ENCODE results near the gene DGKG. TPM values are rescaled to one million over a fixed set of nuclear protein-coding genes. Genes with fewer than 3 reads are reported as not detected.

The DGKG gene
- total RNA-seq, 2 experiments from 2014 or later = not detected

DNA sequence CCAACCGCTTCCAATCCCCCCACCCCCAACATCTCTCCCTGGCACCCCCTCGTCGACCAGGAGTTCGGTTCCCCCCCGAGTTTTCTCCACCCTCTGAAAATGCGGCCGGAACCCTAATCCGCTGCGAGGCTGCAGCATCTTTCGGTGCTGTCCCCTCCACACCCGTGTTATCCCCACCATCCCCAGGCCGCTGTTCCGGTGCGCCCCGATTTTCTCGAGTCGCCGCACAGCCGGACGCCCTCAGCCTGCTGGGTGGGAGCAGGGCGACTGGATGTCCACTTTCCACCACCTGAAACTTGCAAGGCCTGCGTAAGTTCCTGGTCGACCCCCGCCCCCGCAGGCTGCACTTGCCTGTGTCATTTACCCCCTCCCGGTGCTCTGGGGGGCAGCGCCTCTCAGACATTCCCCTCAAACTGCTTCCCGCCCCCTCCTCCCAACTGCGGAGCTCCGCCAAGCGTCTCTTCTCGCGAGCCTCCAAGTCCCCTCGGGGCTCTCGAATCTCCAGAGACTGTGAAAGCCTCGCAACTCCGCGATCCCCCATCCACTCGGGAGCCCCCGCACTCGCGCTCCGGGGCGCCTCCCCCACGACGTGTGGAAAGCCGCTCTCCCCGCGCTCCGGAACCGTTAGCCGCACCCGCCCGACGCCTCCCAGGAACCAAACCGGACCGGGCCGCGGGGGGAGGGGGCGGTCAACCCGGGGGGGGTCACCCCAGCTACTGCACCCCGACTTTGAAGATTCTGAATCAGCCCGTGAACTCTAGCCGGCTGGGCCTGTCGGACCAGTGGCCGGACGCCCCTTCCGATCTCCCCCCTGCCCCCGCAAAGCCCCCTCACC lies 253.7 kb downstream of the DGKG start:
- DNase-seq = peak in 7 of 14 experiments; percentile 2 to 41 (median 9)
- Mint-ChIP-seq H3K27me3 (peaks cover 88% of the 10 kb centered on the region), H3K36me3 (ENCODE audit: low read depth) (no peaks in the 10 kb centered on the region), H3K4me3 (peak overlapping the region; percentile 98), H3K27ac (no peak overlapping the region), H3K9me3 (no peaks in the 10 kb centered on the region), H3K4me1 (ENCODE audit: low read depth) (peaks cover 42% of the 10 kb centered on the region)
- intact Hi-C loops (cut with DNase I, micrococcal nuclease) = no loop called here
- H3K4me1 ChIP-seq (ENCODE audit: insufficient read depth, low read length) = peaks cover 41% of the 10 kb centered on the region
- POLR2A ChIA-PET = no interaction called here
- H3K27ac ChIP-seq (ENCODE audit: low read depth in 1 of 2, low read length in 2 of 2) = no peak overlapping the region
- no peak for TF ChIP-seq CTCF (IDR thresholded peaks at IDR 0.05)
- H3K4me3 ChIP-seq (ENCODE audit: low read length) = peak overlapping the region; percentile 56
- peaks cover 62 to 93% of the 10 kb centered on the region in 2 experiments for H3K27me3 ChIP-seq (ENCODE audit: control insufficient read depth in 1 of 2, insufficient read depth in 2 of 2, low read length in 2 of 2)
- no peak for ATAC-seq (ENCODE audit: poor library complexity)
- CTCF ChIA-PET = no interaction called here
- H3K9me3 ChIP-seq (ENCODE audit: control insufficient read depth in 1 of 2, insufficient read depth in 1 of 2, low read length in 2 of 2) = peaks cover 0 to 15% of the 10 kb centered on the region in 2 experiments
- H3K36me3 ChIP-seq (ENCODE audit: insufficient read depth, low read length) = no peaks in the 10 kb centered on the region

- intact Hi-C loops (cut with DNase I, micrococcal nuclease) = no loop called here
- POLR2A ChIA-PET = no interaction called here
Observed at GRCh38 chr3:186107215-186108105, 254.6 kb downstream of the DGKG start.

More at GRCh38 chr3:186107215-186108105, 254.6 kb downstream of the DGKG start:
- no peaks in the 10 kb centered on the region for H3K36me3 Mint-ChIP-seq (ENCODE audit: low read depth)
- no peaks in the 10 kb centered on the region for H3K9me3 Mint-ChIP-seq
- DNase-seq (peak; percentile 19 to 66 (median 44)), ATAC-seq (ENCODE audit: poor library complexity) (peak; percentile 16)
- Histone ChIP-seq H3K27me3 (ENCODE audit: control insufficient read depth in 1 of 2, insufficient read depth in 2 of 2, low read length in 2 of 2) (peaks cover 59 to 91% of the 10 kb centered on the region in 2 experiments), H3K9me3 (ENCODE audit: control insufficient read depth in 1 of 2, insufficient read depth in 1 of 2, low read length in 2 of 2) (peaks cover 0 to 15% of the 10 kb centered on the region in 2 experiments), H3K4me1 (ENCODE audit: insufficient read depth, low read length) (peaks cover 41% of the 10 kb centered on the region), H3K4me3 (ENCODE audit: low read length) (peak overlapping the region; percentile 56), H3K27ac (ENCODE audit: low read depth in 1 of 2, low read length in 2 of 2) (no peak overlapping the region), H3K36me3 (ENCODE audit: insufficient read depth, low read length) (no peaks in the 10 kb centered on the region)
- H3K27me3 Mint-ChIP-seq = peaks cover 90% of the 10 kb centered on the region
- no peak for TF ChIP-seq CTCF (IDR thresholded peaks at IDR 0.05)
- H3K4me1 Mint-ChIP-seq (ENCODE audit: low read depth) = peaks cover 42% of the 10 kb centered on the region
- H3K4me3 Mint-ChIP-seq = peak overlapping the region; percentile 98
- H3K27ac Mint-ChIP-seq = no peak overlapping the region
- CTCF ChIA-PET = no interaction called here
